ENCODE results near the gene HNRNPH1.
"Not testable (repeated sequence)": the region's sequence is repeated elsewhere in the genome, so short reads cannot be mapped to it uniquely, and the experiment has no call there.

DNA sequence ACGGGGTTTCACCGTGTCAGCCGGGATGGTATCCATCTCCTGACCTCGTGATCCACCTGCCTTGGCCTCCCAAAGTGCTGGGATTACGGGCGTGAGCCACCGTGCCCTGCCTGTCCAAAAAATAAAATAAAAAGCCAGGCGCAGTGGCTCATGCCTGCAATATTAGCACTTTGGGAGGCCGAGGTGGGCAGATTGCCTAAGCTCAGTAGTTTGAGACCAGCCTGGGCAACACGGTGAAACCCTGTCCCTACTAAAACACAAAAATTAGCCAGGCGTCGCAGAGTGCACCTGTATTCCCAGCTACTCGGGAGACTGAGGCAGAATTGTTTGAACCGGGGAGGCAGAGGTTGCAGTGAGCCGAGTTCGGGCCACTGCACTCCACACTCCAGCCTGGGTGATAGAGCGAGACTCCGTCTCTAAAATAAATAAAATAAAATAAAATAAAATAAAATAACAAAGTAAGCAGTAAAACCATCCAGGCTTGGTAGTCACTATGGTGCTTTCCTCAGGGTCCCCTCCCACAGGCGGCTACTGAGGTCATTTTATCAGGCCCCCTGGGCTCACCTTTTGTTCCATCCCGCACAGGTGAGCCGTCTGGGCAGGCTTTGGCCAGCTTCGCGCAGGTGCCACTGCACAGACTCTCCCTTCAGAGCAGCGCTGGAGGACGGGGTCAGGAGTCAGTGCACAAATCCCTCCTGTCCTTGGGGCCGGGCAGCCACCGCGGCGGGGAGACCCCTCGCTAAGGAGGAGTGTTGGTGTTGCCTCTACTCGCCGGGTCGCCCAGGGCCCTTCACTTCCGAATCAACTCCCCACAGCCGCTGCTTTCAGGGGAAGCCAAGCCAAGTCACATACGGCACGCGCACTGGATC is 10.3 kb upstream of the HNRNPH1 start:
- TF ChIP-seq ZFP3 (CRISPR knock-in tag; IDR thresholded peaks at IDR 0.05); ZNF70 (CRISPR knock-in tag; IDR thresholded peaks at IDR 0.05); RARB (CRISPR knock-in tag; IDR thresholded peaks at IDR 0.05); ARNTL (CRISPR knock-in tag; IDR thresholded peaks at IDR 0.05; ENCODE audit: borderline replicate concordance, low read depth); CSDC2 (CRISPR knock-in tag; IDR thresholded peaks at IDR 0.05); ZC3H10 (CRISPR knock-in tag; IDR thresholded peaks at IDR 0.05); ZNF565 (CRISPR knock-in tag; conservative IDR thresholded peaks at IDR 0.05; ENCODE audit: low read depth); ZFP30 (CRISPR knock-in tag; IDR thresholded peaks at IDR 0.05): not testable (repeated sequence)
- TF ChIP-seq, protein P1, sequence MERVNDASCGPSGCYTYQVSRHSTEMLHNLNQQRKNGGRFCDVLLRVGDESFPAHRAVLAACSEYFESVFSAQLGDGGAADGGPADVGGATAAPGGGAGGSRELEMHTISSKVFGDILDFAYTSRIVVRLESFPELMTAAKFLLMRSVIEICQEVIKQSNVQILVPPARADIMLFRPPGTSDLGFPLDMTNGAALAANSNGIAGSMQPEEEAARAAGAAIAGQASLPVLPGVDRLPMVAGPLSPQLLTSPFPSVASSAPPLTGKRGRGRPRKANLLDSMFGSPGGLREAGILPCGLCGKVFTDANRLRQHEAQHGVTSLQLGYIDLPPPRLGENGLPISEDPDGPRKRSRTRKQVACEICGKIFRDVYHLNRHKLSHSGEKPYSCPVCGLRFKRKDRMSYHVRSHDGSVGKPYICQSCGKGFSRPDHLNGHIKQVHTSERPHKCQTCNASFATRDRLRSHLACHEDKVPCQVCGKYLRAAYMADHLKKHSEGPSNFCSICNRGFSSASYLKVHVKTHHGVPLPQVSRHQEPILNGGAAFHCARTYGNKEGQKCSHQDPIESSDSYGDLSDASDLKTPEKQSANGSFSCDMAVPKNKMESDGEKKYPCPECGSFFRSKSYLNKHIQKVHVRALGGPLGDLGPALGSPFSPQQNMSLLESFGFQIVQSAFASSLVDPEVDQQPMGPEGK (CRISPR knock-in tag; IDR thresholded peaks at IDR 0.05; ENCODE audit: borderline replicate concordance) = not testable (repeated sequence)
- TF ChIP-seq, protein P2, sequence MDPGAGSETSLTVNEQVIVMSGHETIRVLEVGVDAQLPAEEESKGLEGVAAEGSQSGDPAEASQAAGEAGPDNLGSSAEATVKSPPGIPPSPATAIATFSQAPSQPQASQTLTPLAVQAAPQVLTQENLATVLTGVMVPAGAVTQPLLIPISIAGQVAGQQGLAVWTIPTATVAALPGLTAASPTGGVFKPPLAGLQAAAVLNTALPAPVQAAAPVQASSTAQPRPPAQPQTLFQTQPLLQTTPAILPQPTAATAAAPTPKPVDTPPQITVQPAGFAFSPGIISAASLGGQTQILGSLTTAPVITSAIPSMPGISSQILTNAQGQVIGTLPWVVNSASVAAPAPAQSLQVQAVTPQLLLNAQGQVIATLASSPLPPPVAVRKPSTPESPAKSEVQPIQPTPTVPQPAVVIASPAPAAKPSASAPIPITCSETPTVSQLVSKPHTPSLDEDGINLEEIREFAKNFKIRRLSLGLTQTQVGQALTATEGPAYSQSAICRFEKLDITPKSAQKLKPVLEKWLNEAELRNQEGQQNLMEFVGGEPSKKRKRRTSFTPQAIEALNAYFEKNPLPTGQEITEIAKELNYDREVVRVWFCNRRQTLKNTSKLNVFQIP (CRISPR knock-in tag; IDR thresholded peaks at IDR 0.05; ENCODE audit: borderline replicate concordance, low read depth) = not testable (repeated sequence)

Measured in SK-N-SH treated with all-trans-retinoic acid at 6 μM for 48 hours (cell line).